Bronchial epithelial cell (primary cell): Measurements from ENCODE around the gene ASCC2. TPM values are rescaled to one million over a fixed set of nuclear protein-coding genes. Genes with fewer than 3 reads are reported as not detected.

ENCODE experiments used
- DNase-seq: peaks from one replicate; pipeline ENCODE4 v3.0.0-alpha.2; 2010; ENCODE audit warnings: low read depth
- FAIRE-seq: peaks from 2 replicates; lab custom pipeline; 2011; peaks lifted over from hg19 to GRCh38; lab: Jason Lieb, UNC
- H3K27me3 ChIP-seq: 2 replicates; pipeline ENCODE4 v1.5.1; 2011; ENCODE audit warnings: low read length; ENCODE audit not compliant: control insufficient read depth, insufficient read depth
- H3K36me3 ChIP-seq: 2 replicates; pipeline ENCODE4 v1.5.1; 2011; ENCODE audit warnings: low read length; ENCODE audit not compliant: control insufficient read depth, insufficient read depth
- H3K4me3 ChIP-seq: 2 replicates; pipeline ENCODE4 v1.5.1; 2011; ENCODE audit warnings: mild to moderate bottlenecking, low read depth, low read length, control low read depth
- CTCF ChIP-seq: IDR thresholded peaks from 2 replicates; pipeline ENCODE4 v1.5.1; 2011; ENCODE audit warnings: mild to moderate bottlenecking, moderate library complexity, low read length, control low read depth, inconsistent platforms; ENCODE audit not compliant: insufficient read depth, severe bottlenecking
- total RNA-seq: library from RNA; depleted of rRNA; stranded (reverse); fragments of >200 nt; gene quantifications from 2 replicates; pipeline ENCODE4 v1.2.1, GENCODE V29; 2014

ASCC2 gene
- total RNA-seq, 1 donor from 2014 or later = 26.1 TPM

GRCh38 chr22:29810216-29810615 is 27.9 kb downstream of the ASCC2 start:
- TF ChIP-seq CTCF = no peak
- Histone ChIP-seq H3K27me3 (no peaks in the 10 kb centered on the region), H3K4me3 (no peak overlapping the region), H3K36me3 (peaks cover 34% of the 10 kb centered on the region)
- FAIRE-seq = no peak
- no peak for DNase-seq

GRCh38 chr22:29806196-29806595 is 31.9 kb downstream of the ASCC2 start:
- Histone ChIP-seq H3K27me3 (no peaks in the 10 kb centered on the region), H3K4me3 (no peak overlapping the region), H3K36me3 (peaks cover 36% of the 10 kb centered on the region)
- no peak for DNase-seq
- TF ChIP-seq CTCF = no peak
- FAIRE-seq = no peak

DNA sequence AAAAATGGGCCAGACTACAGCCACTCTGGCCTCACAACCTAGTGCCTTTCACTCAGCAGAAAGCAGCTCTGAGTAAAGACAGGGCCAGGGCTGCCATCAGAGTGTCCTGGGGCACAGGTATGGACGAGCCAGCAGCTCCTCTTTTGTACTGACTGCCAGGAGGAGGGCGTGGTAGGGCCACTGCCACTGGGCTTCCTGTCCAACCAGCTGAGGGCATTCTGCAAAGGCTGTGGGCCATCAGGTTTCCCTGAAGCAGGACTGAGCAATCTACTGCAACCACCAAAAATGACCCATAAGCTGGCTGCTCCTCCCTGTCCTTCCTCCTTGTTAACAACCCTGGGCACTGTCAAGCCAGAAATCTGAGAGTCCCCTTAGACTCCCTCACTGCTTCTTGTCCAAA is 33.1 kb downstream of the ASCC2 start:
- FAIRE-seq (no peak), DNase-seq (no peak)
- TF ChIP-seq CTCF = no peak
- Histone ChIP-seq H3K27me3 (no peaks in the 10 kb centered on the region), H3K36me3 (peaks cover 38% of the 10 kb centered on the region), H3K4me3 (no peak overlapping the region)

- H3K36me3 ChIP-seq = peaks cover 38% of the 10 kb centered on the region
- no peak overlapping the region for H3K4me3 ChIP-seq
- no peak for FAIRE-seq
These were observed 34.9 kb downstream of the ASCC2 start for GRCh38 chr22:29803190-29803589.

DNA sequence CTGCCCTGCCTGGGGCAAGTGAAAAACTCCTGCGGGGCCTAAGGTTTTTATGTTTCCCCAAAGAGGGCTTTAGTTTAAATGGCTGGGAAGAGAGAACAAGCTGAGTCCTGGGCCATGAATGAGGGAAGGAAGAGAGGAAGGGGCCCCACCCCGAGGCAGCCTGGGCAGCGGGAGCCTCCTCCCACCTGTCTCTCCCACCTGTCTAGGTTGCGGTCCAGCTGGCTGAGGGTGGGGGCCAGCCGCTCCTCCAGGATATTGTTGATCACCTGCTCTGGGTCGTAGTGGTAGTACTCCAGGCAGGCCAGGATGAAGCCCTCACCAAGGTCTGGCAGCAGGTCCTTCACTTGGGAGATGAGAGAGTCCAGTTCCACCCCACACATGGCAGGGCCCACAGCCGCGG is 36.3 kb downstream of the ASCC2 start:
- FAIRE-seq (no peak), DNase-seq (no peak)
- Histone ChIP-seq H3K4me3 (no peak overlapping the region), H3K36me3 (peaks cover 32% of the 10 kb centered on the region), H3K27me3 (no peaks in the 10 kb centered on the region)
- no peak for TF ChIP-seq CTCF

More at GRCh38 chr22:29803190-29803589, 34.9 kb downstream of the ASCC2 start:
- no peaks in the 10 kb centered on the region for H3K27me3 ChIP-seq
- DNase-seq = no peak
- TF ChIP-seq CTCF = no peak

- peaks cover 29% of the 10 kb centered on the region for H3K36me3 ChIP-seq
- no peak for FAIRE-seq
These were observed 36.9 kb downstream of the ASCC2 start for GRCh38 chr22:29801153-29801552.

More at GRCh38 chr22:29801153-29801552, 36.9 kb downstream of the ASCC2 start:
- DNase-seq = no peak
- Histone ChIP-seq H3K4me3 (no peak overlapping the region), H3K27me3 (no peaks in the 10 kb centered on the region)
- TF ChIP-seq CTCF = no peak
